OCI-LY7 (cell line): ENCODE measurements around the gene MPPED2. TPM values are rescaled to one million over a fixed set of nuclear protein-coding genes. Genes with fewer than 3 reads are reported as not detected.

Experiments used
- BruUV-seq: library from RNA; stranded (reverse); fragments of 400-500 nt; replicated peaks from 2 replicates; lab custom pipeline; 2021; lab: Mats Ljungman, UMichigan
- CTCF ChIA-PET: fragments of 300-600 bp; sonication (Branson Sonifier 250); formaldehyde crosslinking; loops from one replicate; lab custom pipeline; 2022; ENCODE audit warnings: antibody characterized with exemption; ENCODE audit not compliant: unreplicated experiment; lab: Charles Lee
- POLR2A ChIA-PET: fragments of 300-600 bp; sonication (Branson Sonifier 250); formaldehyde crosslinking; loops from one replicate; lab custom pipeline; 2022; ENCODE audit warnings: antibody characterized with exemption; lab: Charles Lee
- DNase-seq: peaks from one replicate; pipeline ENCODE4 v3.0.0-alpha.2; 2015; ENCODE audit warnings: low spot score
- H2AFZ ChIP-seq: fragments of 200-600 bp; sonication (generic), shearing (Covaris generic); 2 replicates; pipeline ENCODE4 v1.6.1; 2014; ENCODE audit warnings: mild to moderate bottlenecking, antibody characterized with exemption, low read length, moderate library complexity
- H3K27ac ChIP-seq: fragments of 200-600 bp; sonication (generic); 2 replicates; pipeline ENCODE4 v1.5.1; 2014; ENCODE audit warnings: mixed run types, low read depth, mild to moderate bottlenecking, moderate library complexity, low read length, inconsistent platforms; ENCODE audit not compliant: poor library complexity, severe bottlenecking
- H3K36me3 ChIP-seq: fragments of 200-600 bp; sonication (generic); 2 replicates; pipeline ENCODE4 v1.6.1; 2014; ENCODE audit warnings: mild to moderate bottlenecking, antibody characterized with exemption, low read length, moderate library complexity, mixed read lengths; ENCODE audit not compliant: insufficient read depth
- H3K4me1 ChIP-seq: fragments of 200-600 bp; sonication (generic); 2 replicates; pipeline ENCODE4 v1.5.1; 2014; ENCODE audit warnings: mild to moderate bottlenecking, low read length; ENCODE audit not compliant: insufficient read depth, poor library complexity, severe bottlenecking
- H3K4me2 ChIP-seq: fragments of 200-600 bp; sonication (generic); 2 replicates; pipeline ENCODE4 v1.6.1; 2014; ENCODE audit warnings: mild to moderate bottlenecking, low read length
- H3K4me3 ChIP-seq: fragments of 200-600 bp; sonication (generic); 2 replicates; pipeline ENCODE4 v1.5.1; 2014; ENCODE audit warnings: mild to moderate bottlenecking, low read depth, low read length; ENCODE audit not compliant: poor library complexity, severe bottlenecking
- H3K79me2 ChIP-seq: fragments of 200-600 bp; sonication (generic); 2 replicates; pipeline ENCODE4 v1.6.1; 2016; ENCODE audit warnings: low read depth, mild to moderate bottlenecking, low read length, moderate library complexity, mixed read lengths; ENCODE audit not compliant: insufficient read depth
- H3K9me2 ChIP-seq: fragments of 200-600 bp; sonication (generic); 2 replicates; pipeline ENCODE4 v1.6.1; 2016; ENCODE audit warnings: mild to moderate bottlenecking, low read length, mixed read lengths; ENCODE audit not compliant: insufficient read depth
- H3K9me3 ChIP-seq: fragments of 200-600 bp; sonication (generic); 2 replicates; pipeline ENCODE4 v1.6.1; 2014; ENCODE audit warnings: mild to moderate bottlenecking, mixed run types, low read length, mixed read lengths
- H4K20me1 ChIP-seq: fragments of 200-600 bp; sonication (generic); 2 replicates; pipeline ENCODE4 v1.6.1; 2014; ENCODE audit warnings: mild to moderate bottlenecking, antibody characterized with exemption, low read length, moderate library complexity, mixed read lengths; ENCODE audit not compliant: insufficient read depth
- CTCF ChIP-seq: fragments of 200-600 bp; sonication (generic); conservative IDR thresholded peaks from 2 replicates; pipeline ENCODE4 v1.5.1; 2014; ENCODE audit warnings: mild to moderate bottlenecking, antibody characterized with exemption, low read length, moderate library complexity, mixed read lengths
- EZH2phosphoT487 ChIP-seq: fragments of 200-600 bp; sonication (generic); IDR thresholded peaks from 2 replicates; pipeline ENCODE4 v1.6.1; 2018; ENCODE audit warnings: low read depth, borderline replicate concordance, mild to moderate bottlenecking, mixed run types, antibody characterized with exemption, low read length, moderate library complexity, mixed read lengths
- intact Hi-C: fragments of 100-400 bp; cut with micrococcal nuclease; formaldehyde crosslinking; loops from one replicate; pipeline ENCODE4 v1.10.0; 2022; ENCODE audit not compliant: unreplicated experiment
- total RNA-seq, 2 experiments: library from RNA; depleted of rRNA in 1 of 2; stranded (reverse); fragments of >200 nt in 1 of 2; shearing (Covaris generic) in 1 of 2; gene quantifications; 2 replicates each; pipeline ENCODE4 v1.2.3, GENCODE V29; 2014 to 2022

Gene MPPED2
- total RNA-seq, 2 experiments from 2014 or later = not detected

- Histone ChIP-seq H4K20me1 (no peaks in the 10 kb centered on the region), H2AFZ (no peak overlapping the region), H3K4me1 (no peaks in the 10 kb centered on the region), H3K4me2 (no peak overlapping the region), H3K79me2 (no peaks in the 10 kb centered on the region), H3K36me3 (no peaks in the 10 kb centered on the region), H3K9me3 (no peaks in the 10 kb centered on the region), H3K4me3 (no peak overlapping the region), H3K9me2 (no peaks in the 10 kb centered on the region), H3K27ac (no peak overlapping the region)
- BruUV-seq = no TSS peak
- ChIA-PET CTCF (no interaction called here), POLR2A (interaction anchor here (0.6 to 1.1 kb wide), 3 partner anchors 8 to 364 kb away, joined by 3 to 5 read pairs (median 4); no protein-coding TSS in a partner anchor)
- DNase-seq = no peak
- intact Hi-C loops = no loop called here
- TF ChIP-seq EZH2phosphoT487 = no peak
- TF ChIP-seq CTCF = no peak
These were observed 97.1 kb downstream of the MPPED2 start for GRCh38 chr11:30489076-30489475.

- no peaks in the 10 kb centered on the region for H3K36me3 ChIP-seq
These were observed 97.7 kb downstream of the MPPED2 start for GRCh38 chr11:30488304-30488998.

More at GRCh38 chr11:30488304-30488998, 97.7 kb downstream of the MPPED2 start:
- ChIA-PET CTCF (no interaction called here), POLR2A (interaction anchor here (0.6 to 1.1 kb wide), 3 partner anchors 8 to 365 kb away, joined by 3 to 5 read pairs (median 4); no protein-coding TSS in a partner anchor)
- Histone ChIP-seq H3K27ac (no peak overlapping the region), H2AFZ (no peak overlapping the region), H4K20me1 (no peaks in the 10 kb centered on the region), H3K9me2 (no peaks in the 10 kb centered on the region), H3K9me3 (no peaks in the 10 kb centered on the region), H3K4me1 (no peaks in the 10 kb centered on the region), H3K4me2 (no peak overlapping the region), H3K79me2 (no peaks in the 10 kb centered on the region), H3K4me3 (no peak overlapping the region)
- intact Hi-C loops = no loop called here
- DNase-seq = no peak
- no TSS peak for BruUV-seq
- no peak for TF ChIP-seq EZH2phosphoT487
- TF ChIP-seq CTCF = no peak
